RWPE1 (cell line): ENCODE results near the gene STYX.
"Not testable (repeated sequence)": the region's sequence is repeated elsewhere in the genome, so short reads cannot be mapped to it uniquely, and the experiment has no call there.

Experiments
- CTCF ChIA-PET: fragments of 350-600 bp; sonication (Branson Sonifier 250); formaldehyde crosslinking; extraction: SDS; loops from one replicate; lab custom pipeline; 2021; lab: Yijun Ruan, JAX
- POLR2A ChIA-PET: fragments of 400-600 bp; formaldehyde crosslinking; extraction: SDS; loops from one replicate; lab custom pipeline; 2020; ENCODE audit warnings: antibody characterized with exemption; ENCODE audit not compliant: low non-redundant PET; lab: Yijun Ruan, JAX
- DNase-seq: peaks from one replicate; pipeline ENCODE4 v3.0.0; 2012; ENCODE audit warnings: low spot score
- H3K27ac ChIP-seq: fragments of 450-650 bp; 2 replicates; pipeline ENCODE4 v1.5.1; 2017
- CTCF ChIP-seq: fragments of 450-650 bp; conservative IDR thresholded peaks from 2 replicates; pipeline ENCODE4 v1.5.1; 2017; ENCODE audit warnings: low read depth, mild to moderate bottlenecking

The STYX gene

GRCh38 chr14:52759145-52759544 is 29.2 kb downstream of the STYX start:
- ChIA-PET POLR2A (no interaction called here), CTCF (interaction anchor here (0.6 to 1.0 kb wide), 4 partner anchors 11 to 35 kb away, joined by 3 read pairs; no protein-coding TSS in a partner anchor)
- no peak overlapping the region for H3K27ac ChIP-seq
- no peak for DNase-seq
- TF ChIP-seq CTCF, result no peak

- CTCF ChIA-PET, DNase-seq, POLR2A ChIA-PET, H3K27ac ChIP-seq: not testable (repeated sequence)
Measured at GRCh38 chr14:52762923-52763322, 33.0 kb downstream of the STYX start.

GRCh38 chr14:52767058-52767833 is 37.3 kb downstream of the STYX start:
- ChIA-PET POLR2A (no interaction called here), CTCF (no interaction called here)
- no peak for TF ChIP-seq CTCF
- no peak overlapping the region for H3K27ac ChIP-seq
- no peak for DNase-seq

DNA sequence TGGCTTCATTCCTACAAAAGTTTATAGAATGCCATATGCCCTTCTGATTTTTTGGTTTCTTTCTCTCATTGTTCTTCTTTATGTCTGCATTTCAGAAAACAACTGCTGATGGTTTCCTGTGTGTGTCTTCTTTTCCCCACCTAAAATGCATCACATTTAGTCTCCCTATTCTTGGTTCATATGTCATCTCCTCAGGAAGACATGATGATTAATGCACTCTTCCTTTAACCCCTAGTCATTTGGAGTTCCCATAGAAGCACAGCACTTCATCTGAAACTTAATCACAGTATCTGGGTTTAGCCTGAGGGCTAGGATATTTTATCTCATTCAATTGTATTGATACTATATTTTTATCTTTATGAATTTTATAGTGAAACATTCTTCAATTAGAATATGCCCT is 39.9 kb downstream of the STYX start:
- CTCF ChIA-PET, result interaction anchor here (0.6 kb wide), 1 partner anchor 11 kb away, joined by 3 read pairs; no protein-coding TSS in a partner anchor
- H3K27ac ChIP-seq, result no peak overlapping the region
- TF ChIP-seq CTCF, result no peak
- POLR2A ChIA-PET, result no interaction called here
- no peak for DNase-seq

- no peak for TF ChIP-seq CTCF
- no peak overlapping the region for H3K27ac ChIP-seq
- ChIA-PET POLR2A (no interaction called here), CTCF (no interaction called here)
- no peak for DNase-seq
Measured at GRCh38 chr14:52776816-52777215, 46.9 kb downstream of the STYX start.

GRCh38 chr14:52778702-52779101 is 48.7 kb downstream of the STYX start:
- TF ChIP-seq CTCF, result no peak
- POLR2A ChIA-PET, result no interaction called here
- no peak for DNase-seq
- CTCF ChIA-PET, result no interaction called here
- H3K27ac ChIP-seq, result no peak overlapping the region

- CTCF ChIA-PET, result no interaction called here
- TF ChIP-seq CTCF, result no peak
Measured at GRCh38 chr14:52780893-52781292, 50.9 kb downstream of the STYX start.

More at GRCh38 chr14:52780893-52781292, 50.9 kb downstream of the STYX start:
- DNase-seq, result no peak
- H3K27ac ChIP-seq, result no peak overlapping the region
- POLR2A ChIA-PET, result no interaction called here
